Activated CD8-positive, alpha-beta memory T cell treated with anti-CD3 and anti-CD28 coated beads for 4 hours (primary cell): ENCODE data around the gene AOPEP.
"Not testable (repeated sequence)": the region's sequence is repeated elsewhere in the genome, so short reads cannot be mapped to it uniquely, and the experiment has no call there.

Source experiments
- DNase-seq, 2 donors: peaks; one replicate each; pipeline ENCODE4 v3.0.0-alpha.2; 2020; ENCODE audit warnings: low read depth in 2 of 2

Gene AOPEP

DNA sequence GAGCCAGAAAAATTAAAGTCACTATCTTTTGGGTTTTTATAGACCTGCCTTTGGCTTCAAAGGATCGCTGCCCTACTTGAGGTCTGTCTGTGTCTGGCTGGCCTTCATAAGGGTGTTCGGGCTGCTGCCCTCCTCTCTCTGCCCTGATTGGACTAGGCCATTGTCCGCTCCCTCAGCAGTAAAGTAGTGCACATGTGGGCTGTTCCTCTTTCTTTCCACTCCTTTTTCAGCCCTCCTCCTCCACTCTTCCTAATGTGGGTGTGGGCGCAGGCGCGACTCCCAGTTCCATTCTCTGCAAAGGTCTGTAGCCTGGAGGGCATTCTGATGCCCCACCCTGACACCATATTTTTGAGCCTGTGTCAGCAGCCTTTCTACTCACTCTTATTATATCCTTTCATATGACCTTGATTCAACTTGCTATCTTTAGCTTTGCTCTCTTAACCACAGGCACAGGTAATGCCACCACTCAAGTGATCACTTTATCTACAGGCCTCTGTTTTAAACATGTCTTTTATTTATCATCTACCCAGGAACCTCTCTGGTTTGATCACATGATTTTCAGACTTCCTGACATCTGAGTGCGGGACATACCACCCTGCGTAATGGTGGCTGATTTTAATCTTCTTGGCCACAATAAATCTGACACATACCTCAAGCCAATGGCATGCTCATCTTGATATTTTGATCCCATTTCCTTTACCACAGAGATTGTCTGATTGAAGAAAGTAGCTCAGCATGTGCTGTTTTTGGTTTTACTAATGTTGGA lies 144.5 kb downstream of the AOPEP start:
- DNase-seq: no peak

GRCh38 chr9:94872083-94872833 lies 145.8 kb downstream of the AOPEP start:
- no peak for DNase-seq

- no peak for DNase-seq
Observed at GRCh38 chr9:94872891-94873511, 146.5 kb downstream of the AOPEP start.

- DNase-seq: no peak
Observed at GRCh38 chr9:94874316-94874715, 147.8 kb downstream of the AOPEP start.

- DNase-seq: no peak
Observed at GRCh38 chr9:94875300-94876020, 149.0 kb downstream of the AOPEP start.

DNA sequence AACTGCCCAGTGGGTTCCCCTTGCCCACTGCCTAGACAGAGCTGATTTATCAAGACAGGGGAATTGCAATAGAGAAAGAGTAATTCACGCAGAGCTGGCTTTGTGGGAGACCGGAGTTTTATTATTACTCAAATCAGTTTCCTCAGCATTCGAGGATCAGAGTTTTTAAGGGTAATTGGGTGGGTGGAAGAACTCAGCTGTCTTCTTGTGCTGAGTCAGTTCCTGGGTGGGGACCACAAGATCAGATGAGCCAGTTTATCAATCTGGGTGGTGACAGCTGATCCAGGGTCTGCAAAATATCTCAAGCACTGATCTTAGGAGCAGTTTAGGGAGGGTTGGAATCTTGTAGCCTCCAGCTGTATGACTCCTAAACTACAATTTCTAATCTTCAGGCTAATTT lies 152.3 kb downstream of the AOPEP start:
- DNase-seq: not testable (repeated sequence)

GRCh38 chr9:94879230-94879629 lies 152.7 kb downstream of the AOPEP start:
- no peak for DNase-seq

GRCh38 chr9:94881023-94881422 lies 154.5 kb downstream of the AOPEP start:
- DNase-seq: no peak

- no peak for DNase-seq
Observed at GRCh38 chr9:94881454-94881853, 155.0 kb downstream of the AOPEP start.

GRCh38 chr9:94881940-94882339 lies 155.4 kb downstream of the AOPEP start:
- no peak for DNase-seq

DNA sequence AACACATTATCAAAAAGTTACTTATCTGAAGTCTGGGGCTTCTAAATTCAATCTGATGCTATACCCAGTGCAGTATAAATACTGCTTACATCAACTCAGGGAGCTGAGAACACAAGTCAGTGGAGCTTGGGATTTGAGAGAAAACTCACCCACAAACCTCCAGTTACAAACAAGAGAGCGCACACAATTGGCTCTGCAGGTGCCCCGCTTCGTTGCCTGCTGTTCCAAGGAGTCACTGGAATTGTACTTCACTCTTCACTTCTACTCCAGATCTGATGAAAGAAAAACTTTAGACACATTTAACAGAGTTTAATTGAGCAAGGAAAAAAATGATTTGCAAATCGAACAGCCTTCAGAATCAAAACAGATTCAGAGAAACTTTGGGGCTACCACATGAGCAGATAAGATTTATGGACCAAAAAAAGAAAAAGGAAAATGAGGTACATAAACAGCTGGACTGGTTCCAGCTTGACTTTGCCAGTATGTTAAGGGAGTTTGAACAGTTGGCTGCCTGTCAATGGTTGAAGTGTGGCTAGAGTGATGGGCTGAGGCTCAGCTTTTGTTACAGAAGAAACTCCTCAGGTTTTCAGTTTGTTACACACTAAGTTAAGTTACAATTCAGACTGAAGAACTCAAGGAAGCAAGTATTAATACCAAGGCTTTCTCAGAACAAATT lies 156.6 kb downstream of the AOPEP start:
- DNase-seq: no peak

DNA sequence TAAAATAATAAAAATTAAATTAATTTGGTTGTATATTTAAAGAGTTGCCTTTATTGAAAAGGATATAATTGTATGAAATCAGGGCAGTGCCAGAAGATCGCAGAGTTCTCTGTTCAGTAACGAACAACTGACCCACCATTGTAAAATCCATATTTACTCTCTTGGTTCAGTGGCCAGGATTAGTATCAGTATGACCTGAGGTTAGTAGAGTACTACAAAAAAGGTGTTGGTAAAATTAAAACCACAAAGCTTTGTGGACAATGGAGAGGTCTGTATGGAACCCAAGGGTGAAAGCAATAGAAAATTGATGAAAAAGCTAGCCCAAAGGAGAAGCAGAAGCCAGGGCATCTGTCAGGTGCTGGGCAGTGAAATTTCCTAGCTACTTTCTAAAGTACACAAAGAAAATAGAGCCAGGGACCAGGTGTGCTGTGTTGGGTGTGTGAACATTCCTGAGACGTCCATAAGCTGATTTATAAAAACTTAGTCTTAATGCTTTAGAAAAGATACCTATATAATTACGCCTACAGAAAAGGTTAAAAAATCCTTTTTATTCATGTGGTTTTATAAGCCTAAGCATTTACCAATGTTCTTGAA lies 159.5 kb downstream of the AOPEP start:
- DNase-seq: no peak

DNA sequence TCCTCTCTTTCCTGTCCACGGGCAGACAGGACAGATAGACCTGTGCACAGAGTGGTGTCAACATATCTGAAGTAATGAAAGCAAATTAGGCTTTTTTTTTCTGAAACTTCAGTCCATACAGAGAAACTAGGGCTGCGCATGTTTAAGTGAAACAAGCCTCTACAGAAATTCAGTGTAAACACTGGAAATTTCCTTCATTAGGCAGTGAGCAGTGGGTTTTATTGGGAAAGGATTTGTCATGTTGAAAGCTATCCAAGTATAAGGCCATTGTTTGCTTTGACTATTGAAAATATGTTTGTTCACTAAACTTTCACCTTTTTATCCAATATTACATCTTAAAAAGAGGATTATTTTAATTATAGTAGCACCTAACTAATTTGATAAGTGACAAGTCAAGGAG lies 161.2 kb downstream of the AOPEP start:
- no peak for DNase-seq

- no peak for DNase-seq
Observed at GRCh38 chr9:94888775-94889174, 162.3 kb downstream of the AOPEP start.

DNA sequence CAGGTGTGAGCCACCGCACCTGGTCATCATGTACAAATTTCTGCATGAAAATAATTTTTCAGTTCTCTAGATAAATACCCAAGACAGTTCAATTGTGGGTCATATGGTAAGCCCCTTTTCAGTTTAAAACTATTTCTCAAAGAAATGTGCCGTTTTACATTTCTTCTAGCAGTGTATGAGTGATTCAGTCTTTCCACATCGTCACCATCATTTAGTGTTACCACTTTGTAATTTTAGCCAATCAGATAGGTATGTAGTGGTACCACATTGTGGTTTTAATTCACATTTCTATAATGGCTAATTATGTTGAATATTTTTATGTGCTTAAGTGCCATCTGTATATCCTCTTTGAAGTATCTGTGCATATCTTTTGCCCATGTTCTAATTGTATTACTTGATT lies 163.1 kb downstream of the AOPEP start:
- no peak for DNase-seq

DNA sequence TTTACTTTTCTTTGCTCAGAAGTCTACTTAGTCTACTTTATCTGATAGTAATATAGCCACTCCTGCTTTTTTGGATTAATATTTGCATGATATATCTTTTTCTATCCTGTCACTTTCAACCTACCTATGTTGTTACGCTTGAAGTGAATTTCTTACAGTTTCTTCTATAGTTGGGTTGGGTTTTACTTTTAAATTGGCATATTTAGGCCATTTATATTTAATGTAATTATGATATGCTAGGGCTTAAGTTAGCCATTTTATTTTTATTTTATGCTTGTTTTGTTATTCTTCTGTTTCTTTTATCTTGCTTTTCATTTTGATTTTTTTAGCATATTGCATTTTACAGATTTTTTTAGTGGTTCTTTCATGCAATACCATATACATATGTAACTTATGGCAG lies 164.7 kb downstream of the AOPEP start:
- no peak for DNase-seq

DNA sequence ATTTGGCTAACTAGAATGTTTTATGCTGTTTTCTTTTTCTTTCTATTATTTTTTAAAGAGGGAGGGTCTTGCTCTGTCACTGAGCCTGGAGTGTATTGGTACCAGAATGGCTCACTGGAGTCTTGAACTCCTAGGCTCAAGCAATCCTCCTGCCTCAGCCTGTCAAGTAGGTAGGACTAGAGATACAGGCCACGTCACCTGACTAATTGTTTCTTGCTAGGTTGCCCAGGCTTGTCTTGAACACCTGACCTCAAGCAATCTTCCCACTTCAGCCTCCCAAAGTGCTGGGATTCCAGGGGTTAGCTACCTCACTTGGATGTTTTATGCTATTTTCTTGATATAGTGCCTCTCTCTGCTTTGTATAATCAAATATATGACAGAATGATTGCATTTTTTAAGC lies 166.2 kb downstream of the AOPEP start:
- DNase-seq: no peak

DNA sequence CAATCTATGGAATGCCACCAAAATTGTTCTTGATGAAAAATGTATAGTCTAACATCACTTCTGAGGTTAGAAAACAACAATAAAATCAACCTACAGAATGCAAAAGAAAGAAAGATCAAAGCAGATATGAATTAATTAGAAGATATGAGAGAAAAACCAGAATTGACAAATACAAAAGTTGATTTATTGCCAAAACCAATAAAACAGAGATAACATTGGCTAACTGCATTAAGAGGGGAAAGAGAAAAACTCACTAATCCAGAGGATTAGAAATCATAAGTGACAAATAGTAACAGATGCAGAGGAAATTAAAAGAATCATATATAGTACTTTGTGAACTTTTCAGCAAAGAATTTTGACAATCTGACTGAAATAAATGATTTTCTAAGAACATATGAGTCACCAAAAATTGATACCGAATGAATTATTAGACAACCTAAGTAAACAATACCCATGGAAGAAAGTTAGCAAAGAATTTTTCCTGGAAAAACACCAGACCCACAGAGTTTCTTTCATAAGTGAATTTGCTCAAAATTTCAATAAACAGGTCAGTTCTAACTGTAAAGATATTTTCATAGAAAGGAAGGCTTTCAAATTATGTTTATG lies 167.7 kb downstream of the AOPEP start:
- no peak for DNase-seq

DNA sequence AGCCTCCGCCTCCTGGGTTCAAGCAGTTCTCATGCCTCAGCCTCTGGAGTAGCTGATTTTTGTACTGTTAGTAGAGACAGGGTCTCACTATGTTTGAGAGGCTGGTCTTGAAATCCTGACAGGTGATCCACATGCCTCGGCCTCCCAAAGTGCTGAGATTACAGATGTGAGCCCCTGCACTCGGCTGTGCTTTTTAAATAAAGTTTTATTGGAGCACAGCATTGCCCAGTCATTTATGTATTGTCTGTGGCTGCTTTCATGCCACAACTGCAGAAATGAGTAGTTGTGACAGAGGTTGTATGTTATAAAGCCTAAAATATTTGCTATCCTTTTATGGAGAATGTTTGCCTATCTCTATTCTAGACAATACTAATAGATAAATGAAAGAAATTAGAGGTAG lies 169.2 kb downstream of the AOPEP start:
- DNase-seq: no peak

DNA sequence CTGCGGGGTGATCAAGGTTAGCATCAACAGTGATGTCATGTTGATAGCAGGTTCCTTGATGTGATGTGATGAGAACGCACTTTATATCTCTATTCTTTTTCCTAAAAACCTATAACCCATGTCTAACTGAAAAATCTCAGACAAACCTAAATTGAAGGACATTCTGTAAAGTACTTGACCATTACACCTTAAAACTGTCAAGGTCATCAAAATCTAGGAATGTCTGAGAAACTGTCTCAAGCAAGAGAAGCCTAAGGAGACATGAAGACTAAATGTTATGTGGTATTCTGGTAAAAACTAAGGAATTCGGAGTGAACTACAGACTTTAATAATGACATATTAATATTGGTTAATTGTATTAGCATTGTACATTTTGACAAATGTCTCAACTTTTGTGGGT lies 170.0 kb downstream of the AOPEP start:
- DNase-seq: no peak
